ENCODE results near the gene ATP10B. TPM values are rescaled to one million over a fixed set of nuclear protein-coding genes. Genes with fewer than 3 reads are reported as not detected.
"Not testable (repeated sequence)": the region's sequence is repeated elsewhere in the genome, so short reads cannot be mapped to it uniquely, and the experiment has no call there.

ATP10B gene
- total and polyA plus RNA-seq, 12 donors: 0.01 to 0.15 (median 0.04) TPM; not detected in 9

DNA sequence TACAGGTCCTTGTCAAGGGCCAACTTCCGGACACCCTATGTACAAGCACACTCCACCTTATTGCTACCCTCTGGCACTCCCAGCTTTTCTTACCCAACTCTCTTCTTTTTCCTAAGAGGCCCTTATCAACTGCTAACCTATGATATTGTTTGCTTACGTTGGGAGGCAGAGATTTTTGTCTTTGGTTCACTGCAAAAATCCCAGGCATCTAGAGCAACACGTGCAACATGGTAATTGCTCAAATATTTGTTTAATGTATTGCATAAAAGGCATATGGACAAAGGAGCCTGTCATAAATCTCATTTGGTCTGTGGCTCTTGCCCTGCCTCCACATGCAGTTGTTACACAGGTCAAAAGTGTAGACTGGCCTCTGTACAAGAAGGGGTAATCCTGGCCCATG is 35.8 kb upstream of the ATP10B start:
- H3K9me3 ChIP-seq: no peaks in the 10 kb centered on the region

DNA sequence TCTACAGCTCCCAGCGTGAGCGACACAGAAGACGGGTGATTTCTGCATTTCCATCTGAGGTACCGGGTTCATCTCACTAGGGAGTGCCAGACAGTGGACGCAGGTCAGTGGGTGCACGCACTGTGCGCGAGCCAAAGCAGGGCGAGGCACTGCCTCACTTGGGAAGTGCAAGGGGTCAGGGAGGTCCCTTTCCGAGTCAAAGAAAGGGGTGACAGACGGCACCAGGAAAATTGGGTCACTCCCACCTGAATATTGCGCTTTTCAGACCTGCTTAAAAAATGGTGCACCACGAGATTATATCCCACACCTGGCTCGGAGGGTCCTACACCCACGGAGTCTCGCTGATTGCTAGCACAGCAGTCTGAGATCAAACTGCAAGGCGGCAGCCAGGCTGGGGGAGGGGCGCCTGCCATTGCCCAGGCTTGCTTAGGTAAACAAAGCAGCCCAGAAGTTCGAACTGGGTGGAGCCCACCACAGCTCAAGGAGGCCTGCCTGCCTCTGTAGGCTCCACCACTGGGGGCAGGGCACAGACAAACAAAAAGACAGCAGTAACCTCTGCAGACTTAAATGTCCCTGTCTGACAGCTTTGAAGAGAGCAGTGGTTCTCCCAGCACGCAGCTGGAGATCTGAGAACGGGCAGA is 21.7 kb upstream of the ATP10B start:
- H3K4me3 ChIP-seq; H3K27ac ChIP-seq; H3K27me3 ChIP-seq; H3K36me3 ChIP-seq; intact Hi-C loops (cut with DNase I); H3K9me3 ChIP-seq; DNase-seq; ATAC-seq; H3K4me1 ChIP-seq: not testable (repeated sequence)
- 23 to 28% methylated on average over 19 to 20 of the region's 21 CpGs for WGBS, 2 donors

More for the DNA sequence above, 35.8 kb upstream of the ATP10B start:
- Histone ChIP-seq H3K27me3 (no peaks in the 10 kb centered on the region), H3K27ac (no peak overlapping the region), H3K4me1 (no peaks in the 10 kb centered on the region), H3K4me3 (no peak overlapping the region), H3K36me3 (no peaks in the 10 kb centered on the region)
- ATAC-seq (no peak), DNase-seq (no peak)
- TF ChIP-seq, protein P1, sequence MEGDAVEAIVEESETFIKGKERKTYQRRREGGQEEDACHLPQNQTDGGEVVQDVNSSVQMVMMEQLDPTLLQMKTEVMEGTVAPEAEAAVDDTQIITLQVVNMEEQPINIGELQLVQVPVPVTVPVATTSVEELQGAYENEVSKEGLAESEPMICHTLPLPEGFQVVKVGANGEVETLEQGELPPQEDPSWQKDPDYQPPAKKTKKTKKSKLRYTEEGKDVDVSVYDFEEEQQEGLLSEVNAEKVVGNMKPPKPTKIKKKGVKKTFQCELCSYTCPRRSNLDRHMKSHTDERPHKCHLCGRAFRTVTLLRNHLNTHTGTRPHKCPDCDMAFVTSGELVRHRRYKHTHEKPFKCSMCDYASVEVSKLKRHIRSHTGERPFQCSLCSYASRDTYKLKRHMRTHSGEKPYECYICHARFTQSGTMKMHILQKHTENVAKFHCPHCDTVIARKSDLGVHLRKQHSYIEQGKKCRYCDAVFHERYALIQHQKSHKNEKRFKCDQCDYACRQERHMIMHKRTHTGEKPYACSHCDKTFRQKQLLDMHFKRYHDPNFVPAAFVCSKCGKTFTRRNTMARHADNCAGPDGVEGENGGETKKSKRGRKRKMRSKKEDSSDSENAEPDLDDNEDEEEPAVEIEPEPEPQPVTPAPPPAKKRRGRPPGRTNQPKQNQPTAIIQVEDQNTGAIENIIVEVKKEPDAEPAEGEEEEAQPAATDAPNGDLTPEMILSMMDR (IDR thresholded peaks at IDR 0.05): no peak
- intact Hi-C loops (cut with DNase I): loop anchor here in 1 of 10 donors (5.0 kb wide), 1 partner anchor 480 kb away; no protein-coding TSS in a partner anchor
- 64 to 72% methylated on average over 3 of the region's 3 CpGs for WGBS, 2 donors

DNA sequence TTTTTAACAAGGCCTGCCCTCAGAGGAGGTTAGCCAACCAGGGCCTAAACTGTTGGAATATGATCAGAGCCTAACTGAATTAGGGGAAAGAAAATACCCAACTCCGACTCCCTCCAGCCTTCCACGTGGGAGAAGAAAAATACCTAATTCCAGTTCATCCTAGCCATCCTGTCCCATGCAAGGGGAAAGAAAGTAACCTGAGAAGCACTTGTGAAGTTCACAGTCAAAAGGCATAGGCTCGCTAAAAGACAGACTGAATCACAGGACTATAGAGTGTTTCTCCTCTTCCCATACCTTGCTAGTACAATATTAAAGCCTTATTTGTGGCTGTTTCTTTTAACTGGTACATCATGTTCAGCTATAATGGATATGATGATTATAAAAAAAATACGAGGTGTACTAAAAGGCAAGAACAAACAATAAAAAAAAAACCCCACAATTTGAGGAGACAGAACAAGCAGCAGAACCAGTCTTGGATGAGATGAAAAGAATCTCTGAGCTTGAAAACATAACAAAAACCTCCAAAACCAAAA is 18.0 kb upstream of the ATP10B start:
- no peak overlapping the region for H3K27ac ChIP-seq
- peaks cover 0 to 3% (median 0%) of the 10 kb centered on the region in 11 donors for H3K9me3 ChIP-seq
- no peak for DNase-seq
- H3K4me3 ChIP-seq: no peak overlapping the region
- intact Hi-C loops (cut with DNase I): no loop called here
- no peak for ATAC-seq
- 55 to 61% methylated on average over 4 of the region's 4 CpGs for WGBS, 2 donors
- TF ChIP-seq, protein P1 (IDR thresholded peaks at IDR 0.05): no peak
- no peaks in the 10 kb centered on the region for H3K27me3 ChIP-seq
- no peaks in the 10 kb centered on the region for H3K36me3 ChIP-seq
- H3K4me1 ChIP-seq: no peaks in the 10 kb centered on the region

DNA sequence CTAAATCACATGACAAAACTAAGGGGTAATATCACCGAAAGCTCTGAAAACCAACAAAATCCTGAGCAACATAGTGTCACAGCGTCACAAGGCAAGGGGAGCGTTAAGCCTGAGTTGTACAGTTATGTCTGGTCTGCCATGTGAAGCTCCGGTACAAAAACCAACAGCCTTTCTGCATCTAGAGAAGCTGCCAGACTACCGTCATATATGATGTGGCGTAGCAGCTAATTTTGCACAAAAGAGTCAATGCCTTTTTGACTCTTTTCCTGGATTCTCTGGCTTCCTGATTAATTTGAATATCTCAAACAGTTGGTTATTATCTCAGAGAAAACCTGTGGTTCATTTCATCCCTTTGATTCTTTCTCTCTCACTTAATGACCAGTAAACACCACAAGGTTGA is 16.0 kb upstream of the ATP10B start:
- intact Hi-C loops (cut with DNase I): no loop called here
- 74 to 76% methylated on average over 6 of the region's 6 CpGs for WGBS, 2 donors

More for the DNA sequence above, 16.0 kb upstream of the ATP10B start:
- Histone ChIP-seq H3K9me3 (peaks cover 0 to 5% (median 0%) of the 10 kb centered on the region in 11 donors), H3K36me3 (no peaks in the 10 kb centered on the region), H3K4me3 (no peak overlapping the region), H3K4me1 (no peaks in the 10 kb centered on the region), H3K27me3 (no peaks in the 10 kb centered on the region), H3K27ac (no peak overlapping the region)
- DNase-seq (no peak), ATAC-seq (no peak)
- TF ChIP-seq, protein P1 (IDR thresholded peaks at IDR 0.05): no peak
